Measurements from ENCODE around the gene KIAA1958. TPM values are rescaled to one million over a fixed set of nuclear protein-coding genes. Genes with fewer than 3 reads are reported as not detected.
A peak's percentile ranks its signal among the peaks of the same experiment; 100 is the strongest.

Gene KIAA1958
- total and polyA plus RNA-seq, 8 donors: 10.5 to 15.6 (median 14.2) TPM

GRCh38 chr9:112493393-112494137 lies 6.9 kb downstream of the KIAA1958 start:
- no peak for DNase-seq
- ATAC-seq: no peak
- no peak for TF ChIP-seq CTCF (IDR thresholded peaks at IDR 0.05)
- H3K4me3 ChIP-seq: no peak overlapping the region
- no peaks in the 10 kb centered on the region for H3K27me3 ChIP-seq
- H3K36me3 ChIP-seq: peaks cover 0 to 5% of the 10 kb centered on the region in 2 donors
- H3K27ac ChIP-seq: no peak overlapping the region
- H3K4me1 ChIP-seq: peaks cover 0 to 30% of the 10 kb centered on the region in 2 donors
- intact Hi-C loops (cut with DNase I): no loop called here
- H3K9me3 ChIP-seq: peaks cover 9 to 22% of the 10 kb centered on the region in 2 donors

GRCh38 chr9:112494153-112494552 lies 7.5 kb downstream of the KIAA1958 start:
- TF ChIP-seq CTCF (IDR thresholded peaks at IDR 0.05): no peak
- Histone ChIP-seq H3K4me1 (peaks cover 0 to 30% of the 10 kb centered on the region in 2 donors), H3K9me3 (peaks cover 9 to 22% of the 10 kb centered on the region in 2 donors), H3K27ac (no peak overlapping the region), H3K36me3 (peaks cover 0 to 5% of the 10 kb centered on the region in 2 donors), H3K4me3 (no peak overlapping the region), H3K27me3 (no peaks in the 10 kb centered on the region)
- ATAC-seq (no peak), DNase-seq (no peak)
- intact Hi-C loops (cut with DNase I): no loop called here

GRCh38 chr9:112495614-112496013 lies 9.0 kb downstream of the KIAA1958 start:
- intact Hi-C loops (cut with DNase I): no loop called here
- peak overlapping the region in 1 of 2 donors; percentile 80 for H3K27ac ChIP-seq
- DNase-seq (no peak), ATAC-seq (peak; percentile 62)
- no peaks in the 10 kb centered on the region for H3K27me3 ChIP-seq
- TF ChIP-seq CTCF (IDR thresholded peaks at IDR 0.05): no peak
- H3K4me3 ChIP-seq: no peak overlapping the region
- peaks cover 0 to 25% of the 10 kb centered on the region in 2 donors for H3K4me1 ChIP-seq
- H3K9me3 ChIP-seq: peaks cover 9 to 22% of the 10 kb centered on the region in 2 donors
- H3K36me3 ChIP-seq: peaks cover 0 to 5% of the 10 kb centered on the region in 2 donors

GRCh38 chr9:112496074-112496722 lies 9.6 kb downstream of the KIAA1958 start:
- Histone ChIP-seq H3K4me1 (peaks cover 0 to 25% of the 10 kb centered on the region in 2 donors), H3K9me3 (peaks cover 9 to 22% of the 10 kb centered on the region in 2 donors), H3K27ac (peak overlapping the region in 1 of 2 donors; percentile 80), H3K4me3 (no peak overlapping the region), H3K27me3 (no peaks in the 10 kb centered on the region), H3K36me3 (peaks cover 0 to 5% of the 10 kb centered on the region in 2 donors)
- ATAC-seq: peak; percentile 50
- peak in 1 of 4 donors; percentile 22 for DNase-seq
- intact Hi-C loops (cut with DNase I): no loop called here
- no peak for TF ChIP-seq CTCF (IDR thresholded peaks at IDR 0.05)

- H3K4me3 ChIP-seq: no peak overlapping the region
- no peak overlapping the region for H3K27ac ChIP-seq
- TF ChIP-seq CTCF (IDR thresholded peaks at IDR 0.05): no peak
- H3K4me1 ChIP-seq: peaks cover 0 to 19% of the 10 kb centered on the region in 2 donors
- H3K9me3 ChIP-seq: no peaks in the 10 kb centered on the region
- H3K27me3 ChIP-seq: no peaks in the 10 kb centered on the region
- no peaks in the 10 kb centered on the region for H3K36me3 ChIP-seq
- ATAC-seq: no peak
- no peak for DNase-seq
- intact Hi-C loops (cut with DNase I): no loop called here
Measured at GRCh38 chr9:112500842-112501241, 14.2 kb downstream of the KIAA1958 start.
